Measurements from ENCODE around the gene DNAJC5.
A peak's percentile ranks its signal among the peaks of the same experiment; 100 is the strongest.

Gene DNAJC5

DNA sequence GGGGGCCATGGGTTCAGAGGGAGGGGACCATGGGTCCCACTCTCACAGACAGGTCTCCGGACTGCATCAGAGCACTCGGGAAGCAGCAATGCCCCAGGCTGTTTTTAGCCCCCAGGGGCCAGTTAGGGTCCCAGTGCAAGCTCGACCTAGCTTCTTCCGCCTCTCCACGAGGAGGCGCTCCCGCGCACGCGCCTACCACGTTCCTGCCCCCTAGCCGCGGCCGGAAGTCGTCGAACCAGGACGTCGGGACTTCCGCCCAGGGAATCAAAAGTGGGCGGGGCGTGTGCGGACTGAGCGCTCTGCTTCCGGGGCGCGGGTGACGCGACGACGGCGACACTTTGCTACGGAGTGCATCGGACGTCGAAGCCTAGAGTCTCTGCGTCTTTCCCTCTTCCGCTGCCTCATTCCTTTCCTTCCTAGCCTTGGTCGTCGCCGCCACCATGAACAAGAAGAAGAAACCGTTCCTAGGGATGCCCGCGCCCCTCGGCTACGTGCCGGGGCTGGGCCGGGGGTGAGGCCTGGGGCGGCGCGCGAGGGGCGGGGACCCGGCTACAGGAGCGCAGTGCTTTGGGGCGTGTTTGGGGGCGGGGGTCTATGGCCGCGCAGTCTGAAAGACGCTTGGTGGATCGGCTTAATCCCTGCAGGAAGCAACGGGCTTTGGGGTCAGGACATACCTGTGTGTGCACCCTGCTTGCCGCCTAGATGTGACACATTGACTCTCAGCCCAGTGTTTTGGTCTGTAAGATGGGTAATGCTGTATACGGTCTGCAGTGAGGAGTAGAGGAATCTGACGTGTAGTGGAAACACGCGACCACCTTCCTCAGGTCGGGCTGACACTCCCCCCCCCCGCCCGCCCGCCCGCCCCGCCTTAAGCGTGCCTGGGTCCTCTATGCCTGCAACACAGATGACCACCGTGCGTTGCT lies 86.1 kb downstream of the DNAJC5 start, which contains the start of gene PRPF6:
Gene PRPF6 (plus strand): TSS at position 327 of the 923 bp plus-strand sequence. CDS start 114 bp downstream, at position 441.
- DNase-seq (ENCODE audit: low read depth, low spot score): peak; percentile 98

DNA sequence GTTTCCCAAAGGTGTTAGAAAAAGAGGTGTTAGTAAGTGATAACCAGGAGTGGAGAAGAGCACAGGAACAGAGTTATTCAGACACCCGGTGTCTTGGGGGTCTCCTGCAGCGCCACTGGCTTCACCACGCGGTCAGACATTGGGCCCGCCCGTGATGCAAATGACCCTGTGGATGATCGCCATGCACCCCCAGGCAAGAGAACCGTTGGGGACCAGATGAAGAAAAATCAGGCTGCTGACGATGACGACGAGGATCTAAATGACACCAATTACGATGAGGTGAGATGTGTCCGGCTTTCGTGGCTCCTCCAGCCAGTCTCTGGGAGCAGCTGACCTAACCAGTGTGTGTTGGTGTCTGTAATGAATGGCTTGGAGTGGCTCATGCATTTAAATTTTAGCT lies 88.0 kb downstream of the DNAJC5 start:
- no peak for DNase-seq (ENCODE audit: low read depth, low spot score)

Measured in astrocyte of the hippocampus (primary cell).